Tibial nerve (tissue), 4 donors: Measurements from ENCODE around the gene HS3ST1. TPM values are rescaled to one million over a fixed set of nuclear protein-coding genes. Genes with fewer than 3 reads are reported as not detected.

Experiments
- DNase-seq, 2 donors: peaks; one replicate each; pipeline ENCODE4 v3.0.0-alpha.2; 2019; ENCODE audit warnings: low spot score in 2 of 2
- H3K27ac ChIP-seq, 4 donors: fragments of 200-600 bp; sonication (generic) in 3 of 4; one replicate each; pipeline ENCODE4 v1.5.1; 2017 to 2019; ENCODE audit warnings: mild to moderate bottlenecking in 1 of 4
- H3K27me3 ChIP-seq, 2 donors: fragments of 200-600 bp; sonication (generic) in 1 of 2; one replicate each; pipeline versions ENCODE4 v1.5.1 to v1.6.0; 2017 to 2019
- H3K36me3 ChIP-seq, 3 donors: fragments of 200-600 bp; sonication (generic); one replicate each; pipeline ENCODE4 v1.5.1; 2018 to 2019
- H3K4me1 ChIP-seq, 4 donors: fragments of 200-600 bp; sonication (generic) in 3 of 4; one replicate each; pipeline ENCODE4 v1.5.1; 2017 to 2019
- H3K4me3 ChIP-seq, 4 donors: fragments of 200-600 bp; sonication (generic) in 3 of 4; one replicate each; pipeline ENCODE4 v1.5.1; 2017 to 2019; ENCODE audit warnings: mild to moderate bottlenecking in 1 of 4, moderate library complexity in 1 of 4
- H3K9me3 ChIP-seq, 4 donors: fragments of 200-600 bp; sonication (generic) in 3 of 4; one replicate each; pipeline ENCODE4 v1.5.1; 2017 to 2019
- CTCF ChIP-seq, 5 experiments: fragments of 200-600 bp in 3 of 5; fragments of 450-650 bp in 2 of 5; sonication (generic) in 3 of 5; IDR thresholded peaks; one replicate each; pipeline ENCODE4 v1.5.1; 2016 to 2019; ENCODE audit warnings: antibody characterized with exemption in 5 of 5, mild to moderate bottlenecking in 3 of 5, moderate library complexity in 2 of 5
- EP300 ChIP-seq, 2 donors: sonication (generic); formaldehyde crosslinking; IDR thresholded peaks; one replicate each; pipeline ENCODE4 v1.6.1; 2017; ENCODE audit warnings: antibody characterized with exemption in 2 of 2, mild to moderate bottlenecking in 1 of 2
- POLR2A ChIP-seq, 2 donors: fragments of 450-650 bp; IDR thresholded peaks; one replicate each; pipeline ENCODE4 v1.6.1; 2017; ENCODE audit warnings: antibody characterized with exemption in 2 of 2, mild to moderate bottlenecking in 2 of 2, moderate library complexity in 2 of 2
- WGBS, 2 donors: methylation state at CpG; one replicate each; pipeline ENCODE4 v1.1.5; 2018; 5-methylcytosine and 5-hydroxymethylcytosine counted together
- total RNA-seq, 4 donors: library from RNA; depleted of rRNA; stranded (reverse); fragments of >200 nt; gene quantifications; one replicate each; pipeline ENCODE4 v1.1.0, GENCODE V29; 2016

Gene HS3ST1
- total RNA-seq, 4 donors from 2014 or later, result 0.21 to 6.0 (median 2.1) TPM

GRCh38 chr4:11441194-11441556, 12.5 kb upstream of the HS3ST1 start:
- no peaks in the 10 kb centered on the region for H3K36me3 ChIP-seq
- WGBS, 2 donors, result 91 to 94% methylated on average over 1 of the region's 1 CpG
- no peak for DNase-seq
- no peak overlapping the region for H3K4me3 ChIP-seq
- H3K27me3 ChIP-seq, result no peaks in the 10 kb centered on the region
- H3K4me1 ChIP-seq, result peaks cover 0 to 12% (median 0%) of the 10 kb centered on the region in 4 donors
- TF ChIP-seq CTCF (IDR thresholded peaks at IDR 0.05) (no peak), POLR2A (IDR thresholded peaks at IDR 0.05) (no peak), EP300 (IDR thresholded peaks at IDR 0.05) (no peak)
- H3K27ac ChIP-seq, result peak overlapping the region in 1 of 4 donors; percentile 50
- no peaks in the 10 kb centered on the region for H3K9me3 ChIP-seq

DNA sequence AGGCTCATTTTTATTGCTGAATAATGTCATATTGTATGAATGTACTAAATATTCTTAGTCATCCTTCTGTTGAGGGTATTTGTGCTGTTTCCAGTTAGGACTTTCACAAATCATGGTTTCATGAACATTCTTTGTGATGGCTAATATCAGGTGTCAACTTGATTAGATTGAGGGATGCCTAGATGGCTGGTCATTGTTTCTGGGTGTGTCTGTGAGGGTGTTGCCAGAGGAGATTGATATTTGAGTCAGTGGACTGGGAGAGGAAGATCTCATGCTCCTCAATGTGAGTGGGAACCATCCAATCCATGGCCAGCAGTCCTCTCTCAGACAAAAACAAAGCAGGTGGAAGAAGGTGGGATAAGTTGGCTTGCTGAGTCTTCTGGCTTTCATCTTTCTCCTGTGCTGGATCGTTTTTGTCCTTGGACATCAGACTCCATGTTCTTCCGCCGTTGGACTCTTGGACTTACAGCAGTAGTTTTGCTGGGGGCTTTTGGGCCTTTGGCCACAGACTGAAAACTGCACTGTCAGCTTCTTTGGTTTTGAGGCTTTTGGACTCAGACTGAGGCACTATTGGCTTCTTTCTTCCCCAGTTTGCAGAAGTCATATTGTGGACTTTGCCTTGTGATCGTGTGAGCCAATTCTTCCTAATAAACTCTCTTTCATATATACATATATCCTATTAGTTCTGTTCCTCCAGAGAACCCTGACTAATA, 11.9 kb upstream of the HS3ST1 start:
- TF ChIP-seq POLR2A (IDR thresholded peaks at IDR 0.05), result no peak
- no peak for TF ChIP-seq EP300 (IDR thresholded peaks at IDR 0.05)
- TF ChIP-seq CTCF (IDR thresholded peaks at IDR 0.05), result no peak
- Histone ChIP-seq H3K4me1 (peaks cover 0 to 12% (median 0%) of the 10 kb centered on the region in 4 donors), H3K9me3 (no peaks in the 10 kb centered on the region), H3K27ac (peak overlapping the region in 1 of 4 donors; percentile 37), H3K27me3 (no peaks in the 10 kb centered on the region), H3K4me3 (no peak overlapping the region), H3K36me3 (no peaks in the 10 kb centered on the region)
- no peak for DNase-seq
- 74 to 79% methylated on average over 4 of the region's 4 CpGs for WGBS, 2 donors

DNA sequence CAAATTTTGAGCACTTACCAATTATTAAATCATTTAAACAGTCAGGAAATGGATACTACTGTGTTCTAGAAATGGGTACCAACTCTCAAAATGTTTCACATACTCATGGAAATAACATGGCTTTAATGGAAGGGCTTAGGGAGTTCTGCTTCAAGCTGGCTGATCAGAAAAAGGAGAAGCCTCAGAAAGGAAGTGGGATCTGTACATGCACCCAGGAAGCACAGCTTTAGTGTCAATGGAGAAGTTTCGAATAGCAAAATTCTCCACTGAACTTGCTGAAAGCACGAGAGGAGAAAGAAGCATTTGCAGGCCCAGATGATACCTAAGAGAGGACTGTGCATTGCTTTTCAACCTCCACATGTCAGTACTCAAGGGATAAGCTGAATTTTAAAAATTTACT, 11.1 kb upstream of the HS3ST1 start:
- no peak for DNase-seq
- TF ChIP-seq CTCF (IDR thresholded peaks at IDR 0.05), result no peak
- no peak for TF ChIP-seq EP300 (IDR thresholded peaks at IDR 0.05)
- TF ChIP-seq POLR2A (IDR thresholded peaks at IDR 0.05), result no peak
- no peaks in the 10 kb centered on the region for H3K36me3 ChIP-seq
- H3K4me3 ChIP-seq, result no peak overlapping the region
- H3K27me3 ChIP-seq, result no peaks in the 10 kb centered on the region
- no peak overlapping the region for H3K27ac ChIP-seq
- peaks cover 0 to 12% (median 0%) of the 10 kb centered on the region in 4 donors for H3K4me1 ChIP-seq
- H3K9me3 ChIP-seq, result no peaks in the 10 kb centered on the region
- WGBS, 2 donors, result 85% methylated on average over 2 of the region's 2 CpGs

- no peaks in the 10 kb centered on the region for H3K36me3 ChIP-seq
- TF ChIP-seq POLR2A (IDR thresholded peaks at IDR 0.05), result no peak
- TF ChIP-seq EP300 (IDR thresholded peaks at IDR 0.05), result no peak
- TF ChIP-seq CTCF (IDR thresholded peaks at IDR 0.05), result no peak
- H3K4me3 ChIP-seq, result no peak overlapping the region
- peaks cover 0 to 2% (median 0%) of the 10 kb centered on the region in 4 donors for H3K9me3 ChIP-seq
- peaks cover 0 to 12% (median 0%) of the 10 kb centered on the region in 4 donors for H3K4me1 ChIP-seq
- H3K27ac ChIP-seq, result no peak overlapping the region
- H3K27me3 ChIP-seq, result no peaks in the 10 kb centered on the region
- no peak for DNase-seq
- 86 to 87% methylated on average over 3 of the region's 3 CpGs for WGBS, 2 donors
These were observed 10.0 kb upstream of the HS3ST1 start for GRCh38 chr4:11438647-11439046.

DNA sequence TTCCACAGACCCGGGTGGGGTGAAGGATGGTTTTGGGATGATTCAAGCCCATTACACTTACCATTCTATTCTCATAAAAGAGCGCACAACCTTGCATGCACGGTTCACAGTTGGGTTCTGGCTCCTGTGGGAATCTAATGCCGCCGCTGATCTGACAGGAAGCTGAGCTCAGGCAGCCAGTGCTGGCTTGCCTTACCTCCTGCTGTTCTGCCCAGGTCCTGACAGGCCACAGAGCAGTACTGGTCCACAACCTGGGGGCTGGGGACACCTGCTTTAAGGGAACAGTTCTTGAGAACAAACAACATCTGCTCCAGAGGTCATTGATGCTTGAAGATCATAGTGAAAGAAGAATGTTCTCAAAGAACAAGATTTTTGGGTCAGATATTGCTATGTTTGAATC, 8.0 kb upstream of the HS3ST1 start:
- H3K36me3 ChIP-seq, result no peaks in the 10 kb centered on the region
- no peak overlapping the region for H3K27ac ChIP-seq
- no peaks in the 10 kb centered on the region for H3K27me3 ChIP-seq
- H3K9me3 ChIP-seq, result peaks cover 0 to 2% (median 0%) of the 10 kb centered on the region in 4 donors
- H3K4me3 ChIP-seq, result no peak overlapping the region
- no peak for DNase-seq
- peaks cover 0 to 3% (median 0%) of the 10 kb centered on the region in 4 donors for H3K4me1 ChIP-seq
- TF ChIP-seq CTCF (IDR thresholded peaks at IDR 0.05) (no peak), POLR2A (IDR thresholded peaks at IDR 0.05) (no peak)
- 54 to 67% methylated on average over 5 of the region's 5 CpGs for WGBS, 2 donors
